Measurements from ENCODE around the gene TES. TPM values are rescaled to one million over a fixed set of nuclear protein-coding genes. Genes with fewer than 3 reads are reported as not detected.

The TES gene
- total and polyA plus RNA-seq, 2 experiments from 2014 or later, result 37.3 to 38.3 TPM

- no peak for TF ChIP-seq ZNF462 (CRISPR knock-in tag; IDR thresholded peaks at IDR 0.05)
- TF ChIP-seq STAT1 (IDR thresholded peaks at IDR 0.05; ENCODE audit: unreplicated experiment), result no peak
- TF ChIP-seq ZNF114 (CRISPR knock-in tag; IDR thresholded peaks at IDR 0.05), result no peak
- TF ChIP-seq REST (IDR thresholded peaks at IDR 0.05; ENCODE audit: unreplicated experiment), result no peak
- TF ChIP-seq CTCF (conservative IDR thresholded peaks at IDR 0.05; ENCODE audit: low read depth in 2 of 2), result no peak
- TF ChIP-seq JUNB (IDR thresholded peaks at IDR 0.05; ENCODE audit: unreplicated experiment), result no peak
- TF ChIP-seq NANOG (IDR thresholded peaks at IDR 0.05; ENCODE audit: borderline replicate concordance), result no peak
Measured at GRCh38 chr7:116170180-116170579, 40.2 kb upstream of the TES start (continued).
